ENCODE results near the gene GOSR1.

GRCh38 chr17:30556374-30557332 lies 79.4 kb downstream of the GOSR1 start:
- TF ChIP-seq SP2 (tag by site-specific recombination; IDR thresholded peaks at IDR 0.05) (no peak), GLIS1 (tag by site-specific recombination; IDR thresholded peaks at IDR 0.05) (no peak), CTCF (tag by site-specific recombination; IDR thresholded peaks at IDR 0.05) (no peak)

Data from HEK293 (cell line).